CD4-positive, CD25-positive, alpha-beta regulatory T cell (primary cell): Measurements from ENCODE around the gene GTF3C4. TPM values are rescaled to one million over a fixed set of nuclear protein-coding genes. Genes with fewer than 3 reads are reported as not detected.
"Not testable (repeated sequence)": the region's sequence is repeated elsewhere in the genome, so short reads cannot be mapped to it uniquely, and the experiment has no call there.

Source experiments
- ATAC-seq, 2 donors: fragments of 150-1000 bp; cut with Tn5 transposase; one replicate each; pipeline ENCODE4 v1.10.0; 2021; ENCODE audit warnings: low read depth in 2 of 2, moderate number of reproducible peaks in 2 of 2, moderate library complexity in 1 of 2
- DNase-seq, 3 donors: peaks; one replicate each; pipeline versions ENCODE4 v3.0.0 to v3.0.0-alpha.2; 2012 to 2022; ENCODE audit warnings: mixed read lengths in 1 of 3
- H3K27ac ChIP-seq: one replicate; pipeline ENCODE4 v1.7.0; 2013; ENCODE audit warnings: mild to moderate bottlenecking, low read length; ENCODE audit not compliant: insufficient read depth, poor library complexity, severe bottlenecking
- H3K27me3 ChIP-seq: one replicate; pipeline ENCODE4 v1.7.0; 2013; ENCODE audit warnings: low read length; ENCODE audit not compliant: control insufficient read depth, insufficient read depth
- H3K36me3 ChIP-seq: one replicate; pipeline ENCODE4 v1.7.0; 2013; ENCODE audit warnings: mild to moderate bottlenecking, low read length, moderate library complexity; ENCODE audit not compliant: control insufficient read depth, insufficient read depth
- H3K4me1 ChIP-seq: 2 replicates; pipeline ENCODE4 v1.7.0; 2013; ENCODE audit warnings: mild to moderate bottlenecking, low read length; ENCODE audit not compliant: insufficient read depth, control insufficient read depth, poor library complexity, severe bottlenecking
- H3K4me3 ChIP-seq: one replicate; pipeline ENCODE4 v1.7.0; 2013; ENCODE audit warnings: low read depth, mild to moderate bottlenecking, low read length, moderate library complexity
- H3K9me3 ChIP-seq, 2 experiments: 1 replicate in 1 of 2; 2 replicates in 1 of 2; pipeline ENCODE4 v1.7.0; 2013; ENCODE audit warnings: low read length in 2 of 2, mild to moderate bottlenecking in 1 of 2, moderate library complexity in 1 of 2; ENCODE audit not compliant: control insufficient read depth in 2 of 2
- H3K27ac Mint-ChIP-seq, 3 donors: one replicate each; pipeline ENCODE4 v1.8.0; 2020 to 2022; ENCODE audit warnings: mild to moderate bottlenecking in 3 of 3, mixed read lengths in 3 of 3, moderate library complexity in 2 of 3
- H3K27me3 Mint-ChIP-seq: one replicate; pipeline ENCODE4 v1.8.0; 2022; ENCODE audit warnings: mild to moderate bottlenecking, mixed read lengths
- H3K36me3 Mint-ChIP-seq: one replicate; pipeline ENCODE4 v1.8.0; 2020; ENCODE audit warnings: mixed read lengths
- H3K4me1 Mint-ChIP-seq, 4 donors: one replicate each; pipeline ENCODE4 v1.8.0; 2020 to 2022; ENCODE audit warnings: mixed read lengths in 4 of 4, mild to moderate bottlenecking in 1 of 4
- H3K4me3 Mint-ChIP-seq, 4 donors: one replicate each; pipeline ENCODE4 v1.8.0; 2020 to 2022; ENCODE audit warnings: mild to moderate bottlenecking in 4 of 4, mixed read lengths in 4 of 4, moderate library complexity in 3 of 4
- H3K9me3 Mint-ChIP-seq, 7 donors: one replicate each; pipeline ENCODE4 v1.8.0; 2020 to 2022; ENCODE audit warnings: mixed read lengths in 7 of 7, mild to moderate bottlenecking in 3 of 7, moderate library complexity in 2 of 7
- polyA plus RNA-seq, 4 donors: library from polyadenylated mRNA; unstranded; fragments of 300-500 nt; fragmentation: Illumina TruSeq; gene quantifications; one replicate each; pipeline ENCODE4 v1.2.3, GENCODE V29; 2021
- total RNA-seq: library from RNA; stranded (reverse); gene quantifications from one replicate; pipeline ENCODE4 v1.2.3, GENCODE V29; 2022

Gene GTF3C4
- total and polyA plus RNA-seq, 5 donors from 2014 or later, result 2.8 to 10.2 (median 3.7) TPM

- Mint-ChIP-seq H3K27ac (no peak overlapping the region), H3K27me3 (peaks cover 14% of the 10 kb centered on the region), H3K4me1 (peaks cover 0 to 5% (median 5%) of the 10 kb centered on the region in 4 donors), H3K36me3 (no peaks in the 10 kb centered on the region), H3K9me3 (no peaks in the 10 kb centered on the region), H3K4me3 (no peak overlapping the region)
- DNase-seq (no peak), ATAC-seq (no peak)
- no peak overlapping the region for H3K27ac ChIP-seq
- H3K4me3 ChIP-seq, result no peak overlapping the region
- H3K36me3 ChIP-seq, result no peaks in the 10 kb centered on the region
- H3K9me3 ChIP-seq, result no peaks in the 10 kb centered on the region
- no peaks in the 10 kb centered on the region for H3K4me1 ChIP-seq
- H3K27me3 ChIP-seq, result no peaks in the 10 kb centered on the region
Measured at GRCh38 chr9:132717326-132717945, 47.2 kb downstream of the GTF3C4 start.

- H3K4me3 ChIP-seq, H3K36me3 Mint-ChIP-seq, ATAC-seq, H3K36me3 ChIP-seq, H3K4me1 Mint-ChIP-seq, H3K9me3 Mint-ChIP-seq, H3K4me3 Mint-ChIP-seq, H3K27ac ChIP-seq, H3K27ac Mint-ChIP-seq, H3K9me3 ChIP-seq, H3K4me1 ChIP-seq, H3K27me3 ChIP-seq, DNase-seq, H3K27me3 Mint-ChIP-seq: not testable (repeated sequence)
Measured at GRCh38 chr9:132718381-132718928, 48.2 kb downstream of the GTF3C4 start.

GRCh38 chr9:132721661-132722060 lies 51.4 kb downstream of the GTF3C4 start:
- no peaks in the 10 kb centered on the region for H3K36me3 Mint-ChIP-seq
- H3K4me3 Mint-ChIP-seq, result no peak overlapping the region

GRCh38 chr9:132722564-132723065 lies 52.4 kb downstream of the GTF3C4 start:
- H3K4me1 Mint-ChIP-seq, result peaks cover 0 to 5% (median 5%) of the 10 kb centered on the region in 4 donors
- no peaks in the 10 kb centered on the region for H3K27me3 ChIP-seq
- no peaks in the 10 kb centered on the region for H3K36me3 ChIP-seq
- peaks cover 13% of the 10 kb centered on the region for H3K27me3 Mint-ChIP-seq
- DNase-seq (no peak), ATAC-seq (no peak)
- H3K4me1 ChIP-seq, result no peaks in the 10 kb centered on the region
- no peak overlapping the region for H3K4me3 ChIP-seq
- H3K36me3 Mint-ChIP-seq, result no peaks in the 10 kb centered on the region
- no peak overlapping the region for H3K27ac ChIP-seq
- H3K27ac Mint-ChIP-seq, result no peak overlapping the region
- H3K9me3 ChIP-seq, result no peaks in the 10 kb centered on the region
- no peaks in the 10 kb centered on the region for H3K9me3 Mint-ChIP-seq
- H3K4me3 Mint-ChIP-seq, result peak overlapping the region in 1 of 4 donors; percentile 59

More at GRCh38 chr9:132721661-132722060, 51.4 kb downstream of the GTF3C4 start:
- peaks cover 0 to 5% (median 5%) of the 10 kb centered on the region in 4 donors for H3K4me1 Mint-ChIP-seq
- ATAC-seq (no peak), DNase-seq (no peak)
- Histone ChIP-seq H3K4me3 (no peak overlapping the region), H3K27ac (no peak overlapping the region), H3K36me3 (no peaks in the 10 kb centered on the region), H3K4me1 (no peaks in the 10 kb centered on the region), H3K27me3 (no peaks in the 10 kb centered on the region), H3K9me3 (no peaks in the 10 kb centered on the region)
- H3K27ac Mint-ChIP-seq, result no peak overlapping the region
- peaks cover 10% of the 10 kb centered on the region for H3K27me3 Mint-ChIP-seq
- no peaks in the 10 kb centered on the region for H3K9me3 Mint-ChIP-seq

GRCh38 chr9:132723809-132724208 lies 53.5 kb downstream of the GTF3C4 start:
- no peaks in the 10 kb centered on the region for H3K9me3 Mint-ChIP-seq

GRCh38 chr9:132725306-132725705 lies 55.0 kb downstream of the GTF3C4 start:
- Mint-ChIP-seq H3K4me1 (no peaks in the 10 kb centered on the region), H3K36me3 (no peaks in the 10 kb centered on the region), H3K27me3 (peaks cover 6% of the 10 kb centered on the region), H3K27ac (no peak overlapping the region), H3K9me3 (no peaks in the 10 kb centered on the region), H3K4me3 (no peak overlapping the region)
- no peaks in the 10 kb centered on the region for H3K27me3 ChIP-seq
- no peaks in the 10 kb centered on the region for H3K4me1 ChIP-seq
- H3K4me3 ChIP-seq, result no peak overlapping the region
- DNase-seq (no peak), ATAC-seq (no peak)
- H3K9me3 ChIP-seq, result no peaks in the 10 kb centered on the region
- H3K36me3 ChIP-seq, result no peaks in the 10 kb centered on the region
- no peak overlapping the region for H3K27ac ChIP-seq

More at GRCh38 chr9:132723809-132724208, 53.5 kb downstream of the GTF3C4 start:
- Histone ChIP-seq H3K9me3 (no peaks in the 10 kb centered on the region), H3K4me3 (no peak overlapping the region), H3K27me3 (no peaks in the 10 kb centered on the region), H3K36me3 (no peaks in the 10 kb centered on the region), H3K4me1 (no peaks in the 10 kb centered on the region), H3K27ac (no peak overlapping the region)
- DNase-seq (no peak), ATAC-seq (no peak)
- H3K27ac Mint-ChIP-seq, result no peak overlapping the region
- H3K36me3 Mint-ChIP-seq, result no peaks in the 10 kb centered on the region
- no peaks in the 10 kb centered on the region for H3K4me1 Mint-ChIP-seq
- H3K27me3 Mint-ChIP-seq, result peaks cover 5% of the 10 kb centered on the region
- H3K4me3 Mint-ChIP-seq, result no peak overlapping the region

GRCh38 chr9:132726576-132727130 lies 56.4 kb downstream of the GTF3C4 start:
- no peak overlapping the region for H3K4me3 Mint-ChIP-seq
- H3K27ac Mint-ChIP-seq, result no peak overlapping the region
- no peaks in the 10 kb centered on the region for H3K4me1 Mint-ChIP-seq
- Histone ChIP-seq H3K4me1 (no peaks in the 10 kb centered on the region), H3K36me3 (no peaks in the 10 kb centered on the region), H3K27me3 (no peaks in the 10 kb centered on the region), H3K4me3 (no peak overlapping the region), H3K9me3 (no peaks in the 10 kb centered on the region), H3K27ac (no peak overlapping the region)
- DNase-seq (no peak), ATAC-seq (no peak)
- peaks cover 18% of the 10 kb centered on the region for H3K27me3 Mint-ChIP-seq
- H3K9me3 Mint-ChIP-seq, result no peaks in the 10 kb centered on the region
- H3K36me3 Mint-ChIP-seq, result no peaks in the 10 kb centered on the region

GRCh38 chr9:132728071-132728470 lies 57.8 kb downstream of the GTF3C4 start:
- H3K9me3 Mint-ChIP-seq, result no peaks in the 10 kb centered on the region
- H3K27ac Mint-ChIP-seq, result no peak overlapping the region
- H3K27me3 Mint-ChIP-seq, result peaks cover 18% of the 10 kb centered on the region

More at GRCh38 chr9:132728071-132728470, 57.8 kb downstream of the GTF3C4 start:
- Mint-ChIP-seq H3K4me1 (no peaks in the 10 kb centered on the region), H3K4me3 (no peak overlapping the region), H3K36me3 (no peaks in the 10 kb centered on the region)
- no peaks in the 10 kb centered on the region for H3K36me3 ChIP-seq
- no peaks in the 10 kb centered on the region for H3K4me1 ChIP-seq
- no peaks in the 10 kb centered on the region for H3K9me3 ChIP-seq
- no peak for ATAC-seq
- DNase-seq, result no peak
- no peaks in the 10 kb centered on the region for H3K27me3 ChIP-seq
- no peak overlapping the region for H3K27ac ChIP-seq
- H3K4me3 ChIP-seq, result no peak overlapping the region
